ENCODE results near the gene OTULIN.

DNA sequence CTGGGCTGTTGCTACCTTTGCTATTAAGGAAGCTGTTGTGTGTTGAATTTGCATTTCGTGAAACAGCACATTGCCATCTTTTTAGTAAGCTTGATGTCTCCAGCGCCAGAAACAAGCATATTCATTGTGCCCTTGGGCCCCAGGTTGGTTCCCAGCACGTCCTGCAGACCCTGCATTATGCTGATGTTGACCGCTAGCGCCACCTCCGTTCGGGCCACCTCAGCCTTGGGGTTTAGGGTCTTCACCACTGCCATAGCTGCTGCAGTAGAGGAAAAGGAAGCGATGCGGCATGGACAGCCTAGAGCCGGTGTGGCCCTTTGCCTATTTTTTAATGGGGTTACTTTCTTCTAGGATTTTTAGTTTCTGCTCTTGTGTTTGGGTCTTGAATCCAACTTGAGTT is 23.8 kb upstream of the OTULIN start:
- TF ChIP-seq POLR2A (IDR thresholded peaks at IDR 0.05) (no peak), CTCF (IDR thresholded peaks at IDR 0.05) (no peak)

All from uterus (tissue), 2 donors.